ENCODE results near the gene FTO.

DNA sequence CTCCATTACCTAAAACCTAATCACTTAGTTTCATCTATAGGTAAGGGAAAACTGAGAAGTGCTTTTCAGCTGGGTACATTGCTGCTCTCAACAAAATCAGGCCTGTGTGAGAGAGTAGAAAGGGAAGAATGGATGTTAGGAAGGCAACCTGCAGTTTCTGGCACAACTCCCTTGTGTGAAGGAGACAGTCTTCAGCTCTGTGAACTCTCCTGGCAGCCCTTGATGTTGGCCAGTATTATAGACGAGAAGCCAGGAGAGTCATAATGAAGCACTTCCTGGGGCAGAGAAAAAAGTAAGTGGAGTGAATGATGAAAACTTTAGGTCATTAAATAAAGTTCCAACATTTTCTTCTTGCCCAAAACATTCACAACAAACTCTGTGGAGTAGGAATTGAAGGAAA lies 322.5 kb downstream of the FTO start:
- no peak for TF ChIP-seq EZH2 (IDR thresholded peaks at IDR 0.05; ENCODE audit: low read depth, low read length, severe bottlenecking)
- TF ChIP-seq ZNF274 (IDR thresholded peaks at IDR 0.05; ENCODE audit: borderline replicate concordance, extremely low read depth, low read length) = no peak
- no peak for TF ChIP-seq TAF1 (IDR thresholded peaks at IDR 0.05; ENCODE audit: low read depth, low read length)
- TF ChIP-seq, protein P1, sequence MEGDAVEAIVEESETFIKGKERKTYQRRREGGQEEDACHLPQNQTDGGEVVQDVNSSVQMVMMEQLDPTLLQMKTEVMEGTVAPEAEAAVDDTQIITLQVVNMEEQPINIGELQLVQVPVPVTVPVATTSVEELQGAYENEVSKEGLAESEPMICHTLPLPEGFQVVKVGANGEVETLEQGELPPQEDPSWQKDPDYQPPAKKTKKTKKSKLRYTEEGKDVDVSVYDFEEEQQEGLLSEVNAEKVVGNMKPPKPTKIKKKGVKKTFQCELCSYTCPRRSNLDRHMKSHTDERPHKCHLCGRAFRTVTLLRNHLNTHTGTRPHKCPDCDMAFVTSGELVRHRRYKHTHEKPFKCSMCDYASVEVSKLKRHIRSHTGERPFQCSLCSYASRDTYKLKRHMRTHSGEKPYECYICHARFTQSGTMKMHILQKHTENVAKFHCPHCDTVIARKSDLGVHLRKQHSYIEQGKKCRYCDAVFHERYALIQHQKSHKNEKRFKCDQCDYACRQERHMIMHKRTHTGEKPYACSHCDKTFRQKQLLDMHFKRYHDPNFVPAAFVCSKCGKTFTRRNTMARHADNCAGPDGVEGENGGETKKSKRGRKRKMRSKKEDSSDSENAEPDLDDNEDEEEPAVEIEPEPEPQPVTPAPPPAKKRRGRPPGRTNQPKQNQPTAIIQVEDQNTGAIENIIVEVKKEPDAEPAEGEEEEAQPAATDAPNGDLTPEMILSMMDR (IDR thresholded peaks at IDR 0.05; ENCODE audit: control extremely low read depth in 1 of 3, insufficient read depth in 1 of 3, low read depth in 1 of 3, low read length in 3 of 3) = no peak
- TF ChIP-seq FOSL1 (IDR thresholded peaks at IDR 0.05; ENCODE audit: insufficient read depth, low read depth, low read length) = no peak
- TF ChIP-seq ATF3 (IDR thresholded peaks at IDR 0.05; ENCODE audit: insufficient read depth, low read depth, low read length) = no peak

Measured in H1 (cell line).